ENCODE data around the gene HOXD1. TPM values are rescaled to one million over a fixed set of nuclear protein-coding genes. Genes with fewer than 3 reads are reported as not detected.

The HOXD1 gene
- total RNA-seq, 4 donors from 2014 or later, result 0.20 TPM; not detected in 3

GRCh38 chr2:176189681-176190641 is 1.5 kb downstream of the HOXD1 start:
- H3K27ac ChIP-seq, result no peak overlapping the region
- in situ Hi-C loops (cut with MboI; ENCODE audit: low sequenced_read_pairs in 4 of 4), result no loop called here
- H3K27me3 ChIP-seq, result peaks cover 38 to 54% (median 43%) of the 10 kb centered on the region in 3 donors
- no peak for ATAC-seq
- intact Hi-C loops (cut with DNase I; ENCODE audit: low total_unique reads), result loop anchor here (2.0 to 5.0 kb wide), 2 partner anchors 48 to 59 kb away; no protein-coding TSS in a partner anchor
- no peak for DNase-seq
- TF ChIP-seq CTCF (IDR thresholded peaks at IDR 0.05 in 4 of 5, conservative IDR thresholded peaks at IDR 0.05 in 1 of 5), result no peak
- no peak for TF ChIP-seq POLR2A (IDR thresholded peaks at IDR 0.05)
- H3K4me1 ChIP-seq, result peaks cover 3 to 10% of the 10 kb centered on the region in 2 donors
- no peaks in the 10 kb centered on the region for H3K36me3 ChIP-seq
- H3K4me3 ChIP-seq, result peak overlapping the region; percentile 65 to 77 (median 70)
- no peaks in the 10 kb centered on the region for H3K9me3 ChIP-seq

GRCh38 chr2:176192351-176192750 is 3.9 kb downstream of the HOXD1 start:
- intact Hi-C loops (cut with DNase I; ENCODE audit: low total_unique reads) (no loop called here), in situ Hi-C loops (cut with MboI; ENCODE audit: low sequenced_read_pairs in 4 of 4) (no loop called here)
- H3K4me3 ChIP-seq, result no peak overlapping the region
- DNase-seq (no peak), ATAC-seq (no peak)
- H3K9me3 ChIP-seq, result no peaks in the 10 kb centered on the region
- no peaks in the 10 kb centered on the region for H3K36me3 ChIP-seq
- TF ChIP-seq POLR2A (IDR thresholded peaks at IDR 0.05), result no peak
- no peak for TF ChIP-seq CTCF (IDR thresholded peaks at IDR 0.05 in 4 of 5, conservative IDR thresholded peaks at IDR 0.05 in 1 of 5)
- H3K27me3 ChIP-seq, result peaks cover 38 to 54% (median 39%) of the 10 kb centered on the region in 3 donors
- H3K4me1 ChIP-seq, result peaks cover 3 to 10% of the 10 kb centered on the region in 2 donors
- no peak overlapping the region for H3K27ac ChIP-seq

DNA sequence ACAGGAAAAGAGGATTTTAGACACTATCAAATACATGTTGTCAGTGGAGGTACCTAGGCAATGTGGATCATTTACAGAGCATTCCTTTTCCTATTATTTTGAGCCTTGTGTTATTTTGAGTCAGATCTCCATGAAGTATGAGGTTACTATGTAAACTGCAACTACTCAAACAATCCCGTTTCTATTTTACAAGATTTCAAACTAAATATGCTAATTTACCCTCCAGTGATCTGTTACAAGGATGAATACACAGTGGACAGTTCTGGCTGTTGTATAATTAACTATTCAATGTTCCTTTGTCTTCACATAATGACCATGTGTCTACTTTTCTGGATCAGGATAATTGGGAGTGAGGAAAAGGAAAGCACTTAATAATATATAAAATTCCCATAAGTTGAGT is 4.6 kb downstream of the HOXD1 start:
- Histone ChIP-seq H3K27ac (no peak overlapping the region), H3K4me1 (peaks cover 3 to 5% of the 10 kb centered on the region in 2 donors), H3K4me3 (no peak overlapping the region), H3K36me3 (no peaks in the 10 kb centered on the region), H3K27me3 (peaks cover 32 to 49% (median 39%) of the 10 kb centered on the region in 3 donors), H3K9me3 (no peaks in the 10 kb centered on the region)
- no peak for DNase-seq
- ATAC-seq, result no peak
- intact Hi-C loops (cut with DNase I; ENCODE audit: low total_unique reads), result no loop called here
- TF ChIP-seq CTCF (IDR thresholded peaks at IDR 0.05 in 4 of 5, conservative IDR thresholded peaks at IDR 0.05 in 1 of 5) (no peak), POLR2A (IDR thresholded peaks at IDR 0.05) (no peak)
- in situ Hi-C loops (cut with MboI; ENCODE audit: low sequenced_read_pairs in 4 of 4), result no loop called here

DNA sequence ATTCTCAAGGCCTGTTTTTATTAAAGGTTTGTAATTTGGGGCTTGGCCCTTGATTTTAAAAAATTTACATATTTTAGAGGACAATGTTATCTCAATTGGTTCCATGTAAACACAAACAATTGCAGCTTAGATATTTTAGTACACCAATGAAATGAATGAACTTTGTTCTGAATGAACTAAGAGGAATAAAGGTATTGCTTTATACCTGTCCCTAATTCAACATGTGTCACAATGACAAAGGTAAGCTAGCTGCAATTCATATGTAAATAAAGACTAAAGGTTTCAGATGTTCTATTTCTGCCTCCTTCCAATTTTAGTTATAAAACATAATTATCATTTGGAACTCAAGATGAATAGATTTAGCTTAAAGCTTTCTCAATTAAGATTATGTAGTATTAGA is 11.4 kb downstream of the HOXD1 start:
- Histone ChIP-seq H3K4me3 (no peak overlapping the region), H3K36me3 (no peaks in the 10 kb centered on the region), H3K27ac (no peak overlapping the region), H3K27me3 (no peaks in the 10 kb centered on the region), H3K9me3 (no peaks in the 10 kb centered on the region), H3K4me1 (no peaks in the 10 kb centered on the region)
- ATAC-seq (no peak), DNase-seq (no peak)
- in situ Hi-C loops (cut with MboI; ENCODE audit: low sequenced_read_pairs in 4 of 4) (no loop called here), intact Hi-C loops (cut with DNase I; ENCODE audit: low total_unique reads) (no loop called here)
- TF ChIP-seq POLR2A (IDR thresholded peaks at IDR 0.05), result no peak
- peak in 1 of 5 experiments; percentile 4 for TF ChIP-seq CTCF (IDR thresholded peaks at IDR 0.05 in 4 of 5, conservative IDR thresholded peaks at IDR 0.05 in 1 of 5)

Data from gastrocnemius medialis (tissue), 4 donors.